HepG2 (cell line): ENCODE measurements around the gene RSAD1. TPM values are rescaled to one million over a fixed set of nuclear protein-coding genes. Genes with fewer than 3 reads are reported as not detected.

Experiments used
- ATAC-seq: fragments of 200-7000 bp; cut with Tn5 transposase; 3 replicates; pipeline ENCODE4 v1.9.1; 2020; ENCODE audit warnings: mild to moderate bottlenecking, moderate library complexity
- BruUV-seq: library from RNA; stranded (reverse); fragments of 400-500 nt; replicated peaks from 2 replicates; lab custom pipeline; 2021; lab: Mats Ljungman, UMichigan
- CTCF ChIA-PET: fragments of 300-600 bp; formaldehyde crosslinking; extraction: SDS; loops from one replicate; lab custom pipeline; 2021; ENCODE audit warnings: low total read pairs, inconsistent platforms, low intra/inter-chr PET ratio; lab: Yijun Ruan, JAX
- POLR2A ChIA-PET: fragments of 350-600 bp; sonication (Branson Sonifier 250); formaldehyde crosslinking; loops from one replicate; lab custom pipeline; 2020; ENCODE audit warnings: antibody characterized with exemption, inconsistent platforms; lab: Yijun Ruan, JAX
- DNase-seq: peaks from one replicate; pipeline ENCODE4 v3.0.0-alpha.2; 2015; ENCODE audit warnings: low spot score
- FAIRE-seq: peaks from 3 replicates; lab custom pipeline; 2011; peaks lifted over from hg19 to GRCh38; lab: Jason Lieb, UNC
- H2AFZ ChIP-seq: one replicate; pipeline ENCODE4 v1.6.1; 2011; ENCODE audit warnings: low read length, inconsistent platforms
- H3K27ac ChIP-seq: fragments of 300-600 bp; 3 replicates; pipeline ENCODE4 v1.8.0; 2011; ENCODE audit warnings: mixed run types, mild to moderate bottlenecking, mixed read lengths, low read length, inconsistent platforms; ENCODE audit not compliant: insufficient read depth; ENCODE audit errors: extremely low read length
- H3K27me3 ChIP-seq, 2 experiments: fragments of 200-600 bp in 1 of 2; 2 replicates in 1 of 2; 3 replicates in 1 of 2; pipeline versions ENCODE4 v1.6.0 to v1.8.0; 2011; ENCODE audit warnings: low read length in 2 of 2, mild to moderate bottlenecking in 2 of 2, moderate library complexity in 2 of 2, inconsistent platforms in 1 of 2; ENCODE audit not compliant: insufficient read depth in 2 of 2, control insufficient read depth in 1 of 2
- H3K36me3 ChIP-seq, 2 experiments: fragments of 200-600 bp in 1 of 2; replicated peaks in 1 of 2; 2 replicates in 1 of 2; 3 replicates in 1 of 2; pipeline versions ENCODE4 v1.5.1 to v1.8.0; 2011; ENCODE audit warnings: low read length in 2 of 2, inconsistent platforms in 1 of 2; ENCODE audit not compliant: insufficient read depth in 2 of 2, control insufficient read depth in 1 of 2
- H3K4me1 ChIP-seq: 2 replicates; pipeline ENCODE4 v1.5.1; 2012; ENCODE audit warnings: low read length, inconsistent platforms; ENCODE audit not compliant: insufficient read depth
- H3K4me2 ChIP-seq: 2 replicates; pipeline ENCODE4 v1.6.0; 2011; ENCODE audit warnings: low read depth, low read length, inconsistent platforms
- H3K4me3 ChIP-seq, 3 experiments: fragments of 200-600 bp in 1 of 3; sonication (generic), shearing (Covaris generic) in 1 of 3; replicated peaks in 1 of 3; 2 replicates each; pipeline ENCODE4 v1.5.1; 2011 to 2016; ENCODE audit warnings: low read length in 3 of 3, inconsistent platforms in 2 of 3, low read depth in 2 of 3, mild to moderate bottlenecking in 2 of 3, control low read depth in 1 of 3, mixed read lengths in 1 of 3; ENCODE audit not compliant: insufficient read depth in 1 of 3
- H3K79me2 ChIP-seq: one replicate; pipeline ENCODE4 v1.6.1; 2011; ENCODE audit warnings: low read length, inconsistent platforms; ENCODE audit not compliant: insufficient read depth
- H3K9ac ChIP-seq: 2 replicates; pipeline ENCODE4 v1.6.0; 2011; ENCODE audit warnings: mild to moderate bottlenecking, low read depth, low read length, inconsistent platforms; ENCODE audit not compliant: insufficient read depth
- H3K9me3 ChIP-seq: 2 replicates; pipeline ENCODE4 v1.5.1; 2012; ENCODE audit warnings: mild to moderate bottlenecking, low read length
- H4K20me1 ChIP-seq: 2 replicates; pipeline ENCODE4 v1.6.0; 2011; ENCODE audit warnings: inconsistent platforms, mild to moderate bottlenecking, low read length, moderate library complexity; ENCODE audit not compliant: insufficient read depth
- AGO2 ChIP-seq: fragments of 200-400 bp; formaldehyde crosslinking; optimal IDR thresholded peaks from 2 replicates; pipeline ENCODE3; 2017; ENCODE audit warnings: mild to moderate bottlenecking, low read depth, low read length, moderate library complexity
- ATM ChIP-seq: fragments of 450-650 bp; IDR thresholded peaks from 2 replicates; pipeline ENCODE4 v1.7.1; 2017; ENCODE audit warnings: mild to moderate bottlenecking, borderline replicate concordance
- FOSL2 ChIP-seq: sonication (generic); formaldehyde crosslinking; IDR thresholded peaks from 2 replicates; pipeline ENCODE4 v1.4.0; 2020; ENCODE audit warnings: missing genetic modification reagents
- HOXA7 ChIP-seq: sonication (generic); formaldehyde crosslinking; IDR thresholded peaks from 2 replicates; pipeline ENCODE4 v1.8.1; 2022; ENCODE audit warnings: mild to moderate bottlenecking, missing genetic modification reagents, moderate library complexity
- NPAS2 ChIP-seq: sonication (generic); formaldehyde crosslinking; IDR thresholded peaks from 2 replicates; pipeline ENCODE4 v1.8.0; 2022; ENCODE audit warnings: mild to moderate bottlenecking, missing genetic modification reagents, borderline replicate concordance
- SIN3A ChIP-seq: IDR thresholded peaks from 2 replicates; pipeline ENCODE4 v1.6.1; 2011; ENCODE audit warnings: low read depth, mild to moderate bottlenecking, control low read depth, low read length, borderline replicate concordance
- SMC3 ChIP-seq: IDR thresholded peaks from 2 replicates; pipeline ENCODE4 v1.6.1; 2011; ENCODE audit warnings: low read length, improper control_type of control experiment
- SRF ChIP-seq: IDR thresholded peaks from 2 replicates; pipeline ENCODE4 v1.6.1; 2011; ENCODE audit warnings: mild to moderate bottlenecking, low read depth, low read length, moderate library complexity
- STAG1 ChIP-seq: sonication (generic); formaldehyde crosslinking; IDR thresholded peaks from 2 replicates; pipeline ENCODE4 v1.4.0; 2020; ENCODE audit warnings: missing genetic modification reagents
- ZMYM4 ChIP-seq: sonication (generic); formaldehyde crosslinking; IDR thresholded peaks from 2 replicates; pipeline ENCODE4 v1.8.1; 2023; ENCODE audit warnings: mild to moderate bottlenecking, missing genetic modification reagents
- ZNF17 ChIP-seq: sonication (generic); formaldehyde crosslinking; IDR thresholded peaks from 2 replicates; pipeline ENCODE4 v1.5.0; 2020; ENCODE audit warnings: mild to moderate bottlenecking, missing genetic modification reagents
- ZNF260 ChIP-seq: sonication (generic); formaldehyde crosslinking; IDR thresholded peaks from 2 replicates; pipeline ENCODE4 v1.4.0; 2020; ENCODE audit warnings: missing genetic modification reagents, low read depth, mild to moderate bottlenecking, borderline replicate concordance
- ZNF781 ChIP-seq: sonication (generic); formaldehyde crosslinking; IDR thresholded peaks from 2 replicates; pipeline ENCODE4 v1.5.1; 2020; ENCODE audit warnings: borderline replicate concordance, mild to moderate bottlenecking, missing genetic modification reagents; ENCODE audit errors: not compliant biosample characterization
- WGBS: methylation state at CpG from one replicate; pipeline ENCODE4 v1.1.6; 2017; ENCODE audit warnings: low lambda C conversion rate; 5-methylcytosine and 5-hydroxymethylcytosine counted together
- in situ Hi-C: cut with HindIII; loops from 2 replicates; pipeline ENCODE4 v1.10.0; 2017; ENCODE audit warnings: low pct_unique_long_range_greater_than_20kb; ENCODE audit not compliant: extremely low pct_ligation_motif_present
- intact Hi-C: fragments of 100-400 bp; cut with micrococcal nuclease; formaldehyde crosslinking; loops from one replicate; pipeline ENCODE4 v1.10.0; 2022; ENCODE audit not compliant: unreplicated experiment
- polyA plus RNA-seq, 8 experiments: library from polyadenylated mRNA; depleted of rRNA in 3 of 8; stranded (reverse) in 7 of 8; unstranded in 1 of 8; fragments of >200 nt; fragmentation: Illumina TruSeq in 4 of 8; extraction: Trizol in 4 of 8; gene quantifications; 2 replicates each; pipeline versions ENCODE4 v1.2.1 to v1.2.3, GENCODE V29; 2011 to 2016; ENCODE audit warnings: low read depth in 4 of 8, missing spikeins in 1 of 8, mixed read lengths in 1 of 8; ENCODE audit not compliant: insufficient read depth in 1 of 8
- total RNA-seq, 5 experiments: library from RNA; depleted of rRNA; stranded (reverse); fragments of >200 nt; fragmentation: Illumina TruSeq; extraction: Trizol; gene quantifications; 2 replicates each; pipeline ENCODE4 v1.2.3, GENCODE V29; 2016; ENCODE audit warnings: low read depth in 1 of 5
- TF ChIP-seq, protein P1 (sequence below): sonication (generic); formaldehyde crosslinking; IDR thresholded peaks from 2 replicates; pipeline ENCODE4 v1.5.1; 2020; ENCODE audit warnings: mild to moderate bottlenecking, missing genetic modification reagents, borderline replicate concordance
- TF ChIP-seq, protein P2 (sequence below): sonication (generic); formaldehyde crosslinking; IDR thresholded peaks from 2 replicates; pipeline ENCODE4 v1.4.0; 2020; ENCODE audit warnings: missing genetic modification reagents
- TF ChIP-seq, protein P3 (sequence below): sonication (generic); formaldehyde crosslinking; IDR thresholded peaks from 2 replicates; pipeline ENCODE4 v1.5.1; 2020; ENCODE audit warnings: missing genetic modification reagents, mild to moderate bottlenecking, borderline replicate concordance
- TF ChIP-seq, protein P4 (sequence below): sonication (generic); formaldehyde crosslinking; IDR thresholded peaks from 2 replicates; pipeline ENCODE4 v1.4.0; 2020; ENCODE audit warnings: missing genetic modification reagents

The RSAD1 gene
- total and polyA plus RNA-seq, 2 of the 13 experiments (the other 11 are each of a cell fraction or from before 2014, with no cell fraction given) = 22.7 to 27.7 TPM

DNA sequence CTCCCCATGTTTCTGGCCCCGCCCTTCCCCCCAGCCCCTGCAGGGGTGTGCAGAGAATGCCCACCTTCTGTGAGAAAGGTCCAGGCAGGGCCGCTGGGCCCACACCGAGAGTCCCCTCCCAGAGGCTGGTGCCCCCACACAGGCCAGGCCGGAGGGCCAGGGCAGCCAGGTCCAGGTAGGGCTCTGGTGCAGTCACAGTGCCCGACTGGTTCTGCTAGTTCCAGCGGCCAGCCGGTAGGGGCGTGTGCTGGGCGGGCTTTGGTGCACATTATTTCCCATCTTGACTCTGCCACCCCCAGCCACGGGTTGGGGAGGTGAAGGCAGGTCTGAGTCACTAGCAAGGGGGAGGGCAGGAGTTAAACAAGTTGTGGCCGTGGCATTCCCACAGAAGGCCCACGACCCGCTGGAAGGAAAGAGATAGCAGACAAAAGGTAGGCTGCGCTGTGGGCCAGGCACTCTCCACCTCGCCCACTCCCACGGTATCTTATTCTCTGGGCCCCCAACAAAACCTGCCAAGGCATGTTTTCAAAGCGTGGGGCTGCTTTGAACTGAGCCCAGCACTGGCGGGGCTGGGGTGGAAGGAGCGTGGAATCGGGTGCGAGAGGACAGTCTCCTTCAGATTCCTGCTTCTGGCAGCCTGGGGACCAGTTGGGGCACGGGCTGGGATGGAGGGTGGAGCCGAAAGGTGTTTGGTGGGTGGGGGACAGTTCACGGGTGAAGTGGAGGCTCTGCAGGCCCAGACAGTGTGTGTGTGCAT lies 55.7 kb downstream of the RSAD1 start:
- H3K27ac ChIP-seq = no peak overlapping the region
- H3K9me3 ChIP-seq = no peaks in the 10 kb centered on the region
- in situ Hi-C loops (no loop called here), intact Hi-C loops (no loop called here)
- H3K36me3 ChIP-seq = no peaks in the 10 kb centered on the region
- CTCF ChIA-PET = no interaction called here
- BruUV-seq = no TSS peak
- H2AFZ ChIP-seq = no peak overlapping the region
- 67% methylated on average over 18 of the region's 24 CpGs for WGBS
- ATAC-seq = peak; percentile 68
- no peaks in the 10 kb centered on the region for H3K79me2 ChIP-seq
- H3K27me3 ChIP-seq = peaks cover 5 to 33% of the 10 kb centered on the region in 2 experiments; a peak in 4 of 5 replicates
- no peak overlapping the region; a peak in 1 of 6 replicates for H3K4me3 ChIP-seq
- H4K20me1 ChIP-seq = no peaks in the 10 kb centered on the region
- FAIRE-seq = peak; percentile 40
- no peak overlapping the region; the same call in 1 of the 2 replicates for H3K4me2 ChIP-seq
- POLR2A ChIA-PET = interaction anchor here (3.1 to 3.8 kb wide), 2 partner anchors 8 to 16 kb away, joined by 14 to 40 read pairs; no protein-coding TSS in a partner anchor
- H3K4me1 ChIP-seq = peaks cover 72% of the 10 kb centered on the region
- H3K9ac ChIP-seq = no peak overlapping the region
- no peak for DNase-seq
- TF ChIP-seq, protein P1, sequence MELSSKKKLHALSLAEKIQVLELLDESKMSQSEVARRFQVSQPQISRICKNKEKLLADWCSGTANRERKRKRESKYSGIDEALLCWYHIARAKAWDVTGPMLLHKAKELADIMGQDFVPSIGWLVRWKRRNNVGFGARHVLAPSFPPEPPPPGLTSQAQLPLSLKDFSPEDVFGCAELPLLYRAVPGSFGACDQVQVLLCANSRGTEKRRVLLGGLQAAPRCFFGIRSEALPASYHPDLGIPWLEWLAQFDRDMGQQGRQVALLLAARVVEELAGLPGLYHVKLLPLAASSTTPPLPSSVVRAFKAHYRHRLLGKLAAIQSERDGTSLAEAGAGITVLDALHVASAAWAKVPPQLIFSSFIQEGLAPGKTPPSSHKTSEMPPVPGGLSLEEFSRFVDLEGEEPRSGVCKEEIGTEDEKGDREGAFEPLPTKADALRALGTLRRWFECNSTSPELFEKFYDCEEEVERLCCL (CRISPR knock-in tag) = no peak
- TF ChIP-seq HOXA7 (no peak), ATM (no peak), SRF (no peak), ZMYM4 (no peak), AGO2 (peak; percentile 43), NPAS2 (CRISPR knock-in tag) (no peak), FOSL2 (CRISPR knock-in tag) (peak; percentile 35), STAG1 (CRISPR knock-in tag) (peak; percentile 21; the same call in 1 of the 2 replicates), SMC3 (no peak), SIN3A (no peak), ZNF781 (CRISPR knock-in tag) (no peak), ZNF17 (CRISPR knock-in tag) (no peak), ZNF260 (CRISPR knock-in tag) (no peak)
- TF ChIP-seq, protein P2, sequence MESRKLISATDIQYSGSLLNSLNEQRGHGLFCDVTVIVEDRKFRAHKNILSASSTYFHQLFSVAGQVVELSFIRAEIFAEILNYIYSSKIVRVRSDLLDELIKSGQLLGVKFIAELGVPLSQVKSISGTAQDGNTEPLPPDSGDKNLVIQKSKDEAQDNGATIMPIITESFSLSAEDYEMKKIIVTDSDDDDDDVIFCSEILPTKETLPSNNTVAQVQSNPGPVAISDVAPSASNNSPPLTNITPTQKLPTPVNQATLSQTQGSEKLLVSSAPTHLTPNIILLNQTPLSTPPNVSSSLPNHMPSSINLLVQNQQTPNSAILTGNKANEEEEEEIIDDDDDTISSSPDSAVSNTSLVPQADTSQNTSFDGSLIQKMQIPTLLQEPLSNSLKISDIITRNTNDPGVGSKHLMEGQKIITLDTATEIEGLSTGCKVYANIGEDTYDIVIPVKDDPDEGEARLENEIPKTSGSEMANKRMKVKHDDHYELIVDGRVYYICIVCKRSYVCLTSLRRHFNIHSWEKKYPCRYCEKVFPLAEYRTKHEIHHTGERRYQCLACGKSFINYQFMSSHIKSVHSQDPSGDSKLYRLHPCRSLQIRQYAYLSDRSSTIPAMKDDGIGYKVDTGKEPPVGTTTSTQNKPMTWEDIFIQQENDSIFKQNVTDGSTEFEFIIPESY = no peak
- TF ChIP-seq, protein P3, sequence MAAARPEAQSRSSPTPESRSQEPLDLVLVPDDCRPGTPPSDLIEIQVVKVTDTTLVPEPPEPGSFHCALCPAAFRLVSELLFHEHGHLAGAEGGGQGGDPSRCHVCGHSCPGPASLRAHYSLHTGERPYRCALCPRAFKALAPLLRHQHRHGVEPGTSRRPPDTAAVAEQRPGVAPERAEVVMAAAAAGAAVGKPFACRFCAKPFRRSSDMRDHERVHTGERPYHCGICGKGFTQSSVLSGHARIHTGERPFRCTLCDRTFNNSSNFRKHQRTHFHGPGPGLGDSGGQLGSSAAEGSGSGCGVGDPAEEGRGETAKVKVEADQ (CRISPR knock-in tag) = no peak
- TF ChIP-seq, protein P4, sequence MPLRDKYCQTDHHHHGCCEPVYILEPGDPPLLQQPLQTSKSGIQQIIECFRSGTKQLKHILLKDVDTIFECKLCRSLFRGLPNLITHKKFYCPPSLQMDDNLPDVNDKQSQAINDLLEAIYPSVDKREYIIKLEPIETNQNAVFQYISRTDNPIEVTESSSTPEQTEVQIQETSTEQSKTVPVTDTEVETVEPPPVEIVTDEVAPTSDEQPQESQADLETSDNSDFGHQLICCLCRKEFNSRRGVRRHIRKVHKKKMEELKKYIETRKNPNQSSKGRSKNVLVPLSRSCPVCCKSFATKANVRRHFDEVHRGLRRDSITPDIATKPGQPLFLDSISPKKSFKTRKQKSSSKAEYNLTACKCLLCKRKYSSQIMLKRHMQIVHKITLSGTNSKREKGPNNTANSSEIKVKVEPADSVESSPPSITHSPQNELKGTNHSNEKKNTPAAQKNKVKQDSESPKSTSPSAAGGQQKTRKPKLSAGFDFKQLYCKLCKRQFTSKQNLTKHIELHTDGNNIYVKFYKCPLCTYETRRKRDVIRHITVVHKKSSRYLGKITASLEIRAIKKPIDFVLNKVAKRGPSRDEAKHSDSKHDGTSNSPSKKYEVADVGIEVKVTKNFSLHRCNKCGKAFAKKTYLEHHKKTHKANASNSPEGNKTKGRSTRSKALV = no peak
